ENCODE data around the gene CFAP92. TPM values are rescaled to one million over a fixed set of nuclear protein-coding genes. Genes with fewer than 3 reads are reported as not detected.

The CFAP92 gene, protein sequence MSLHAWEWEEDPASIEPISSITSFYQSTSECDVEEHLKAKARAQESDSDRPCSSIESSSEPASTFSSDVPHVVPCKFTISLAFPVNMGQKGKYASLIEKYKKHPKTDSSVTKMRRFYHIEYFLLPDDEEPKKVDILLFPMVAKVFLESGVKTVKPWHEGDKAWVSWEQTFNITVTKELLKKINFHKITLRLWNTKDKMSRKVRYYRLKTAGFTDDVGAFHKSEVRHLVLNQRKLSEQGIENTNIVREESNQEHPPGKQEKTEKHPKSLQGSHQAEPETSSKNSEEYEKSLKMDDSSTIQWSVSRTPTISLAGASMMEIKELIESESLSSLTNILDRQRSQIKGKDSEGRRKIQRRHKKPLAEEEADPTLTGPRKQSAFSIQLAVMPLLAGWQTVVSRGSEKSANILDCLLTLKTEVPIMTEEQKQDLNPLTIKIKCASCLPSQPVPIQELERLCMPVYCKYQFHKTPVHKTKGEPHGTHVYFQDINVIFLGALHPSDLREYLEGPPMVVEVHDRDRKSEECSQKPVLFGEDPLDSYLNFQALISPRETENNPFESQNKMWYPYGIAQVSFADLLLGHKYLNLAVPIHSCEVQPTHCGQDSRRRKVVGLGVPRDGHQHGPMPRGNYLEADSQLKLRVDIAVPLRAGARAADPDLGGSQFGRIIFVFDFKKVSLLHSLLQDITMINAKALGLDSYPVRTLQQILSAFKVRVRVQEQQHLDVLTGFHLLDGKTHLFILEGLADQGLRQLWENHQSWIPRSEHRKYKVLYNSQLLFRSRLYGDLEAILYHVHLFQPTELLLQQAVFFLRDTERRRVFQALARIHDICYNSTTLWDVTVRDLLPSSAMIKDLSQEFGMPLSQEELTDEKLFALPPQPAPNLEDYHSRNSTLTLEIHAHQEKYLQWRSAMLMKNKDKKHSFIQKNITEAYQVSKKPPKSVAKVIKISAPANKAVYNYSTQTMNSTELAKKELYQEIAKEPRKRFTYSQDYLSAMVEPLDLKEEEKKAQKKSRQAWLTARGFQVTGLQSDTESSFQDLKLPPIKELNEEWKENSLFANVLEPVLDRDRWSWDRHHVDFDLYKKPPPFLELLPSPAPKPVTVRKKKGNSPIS
- total RNA-seq, result not detected in 3 replicates
- long read RNA-seq, result 0 reads

DNA sequence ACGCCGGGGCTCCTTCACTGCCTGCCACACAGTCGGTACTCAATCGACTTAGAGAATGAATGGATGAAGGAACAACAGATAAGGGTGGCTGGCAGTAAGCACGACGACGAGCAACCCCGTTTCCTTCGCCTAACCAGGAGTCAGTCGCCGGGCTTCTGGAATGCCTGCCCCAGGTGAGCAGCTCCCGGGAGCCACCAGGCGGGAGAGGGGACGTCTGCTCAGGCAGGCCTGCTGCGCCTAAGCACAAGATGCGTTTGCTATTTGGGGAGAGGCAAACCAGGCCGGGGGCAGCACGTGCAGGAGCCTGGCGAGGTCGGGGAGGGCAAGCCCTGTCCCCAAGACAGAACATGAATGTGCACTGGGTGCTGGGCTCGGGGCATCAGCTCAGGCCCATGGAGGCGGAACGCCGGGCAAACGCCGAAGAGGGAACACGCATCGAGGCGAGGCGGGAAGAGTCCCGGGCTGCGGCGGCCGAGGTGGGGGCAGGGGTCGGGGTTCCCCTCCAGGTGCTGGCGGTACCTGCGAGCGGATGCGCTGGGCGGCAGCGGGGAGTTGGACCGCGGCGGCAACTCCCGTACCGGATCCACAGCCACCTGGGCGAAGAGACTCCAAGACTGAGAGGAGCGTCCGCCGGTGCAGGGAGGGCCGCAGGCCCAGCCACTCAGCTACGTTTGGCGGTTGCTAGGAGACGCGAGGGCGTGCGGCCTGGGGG is at the start of gene CFAP92:
TSS of gene CFAP92 (minus strand) at position 616 of the 712 bp plus-strand sequence. CDS start 772 bp downstream, outside the sequence.
- Mint-ChIP-seq H3K27me3 (ENCODE audit: low read depth) (peaks cover 31% of the 10 kb centered on the region), H3K9me3 (ENCODE audit: low read depth) (peaks cover 5% of the 10 kb centered on the region), H3K4me1 (ENCODE audit: low read depth) (peaks cover 11% of the 10 kb centered on the region), H3K27ac (ENCODE audit: unreplicated experiment) (no peak within 1 kb of the TSS), H3K36me3 (ENCODE audit: low read depth) (no peaks in the 10 kb centered on the region), H3K4me3 (ENCODE audit: unreplicated experiment) (peak within 1 kb of the TSS; percentile 64)
- DNase-seq (ENCODE audit: low spot score), result no peak
- TF ChIP-seq, protein P1, sequence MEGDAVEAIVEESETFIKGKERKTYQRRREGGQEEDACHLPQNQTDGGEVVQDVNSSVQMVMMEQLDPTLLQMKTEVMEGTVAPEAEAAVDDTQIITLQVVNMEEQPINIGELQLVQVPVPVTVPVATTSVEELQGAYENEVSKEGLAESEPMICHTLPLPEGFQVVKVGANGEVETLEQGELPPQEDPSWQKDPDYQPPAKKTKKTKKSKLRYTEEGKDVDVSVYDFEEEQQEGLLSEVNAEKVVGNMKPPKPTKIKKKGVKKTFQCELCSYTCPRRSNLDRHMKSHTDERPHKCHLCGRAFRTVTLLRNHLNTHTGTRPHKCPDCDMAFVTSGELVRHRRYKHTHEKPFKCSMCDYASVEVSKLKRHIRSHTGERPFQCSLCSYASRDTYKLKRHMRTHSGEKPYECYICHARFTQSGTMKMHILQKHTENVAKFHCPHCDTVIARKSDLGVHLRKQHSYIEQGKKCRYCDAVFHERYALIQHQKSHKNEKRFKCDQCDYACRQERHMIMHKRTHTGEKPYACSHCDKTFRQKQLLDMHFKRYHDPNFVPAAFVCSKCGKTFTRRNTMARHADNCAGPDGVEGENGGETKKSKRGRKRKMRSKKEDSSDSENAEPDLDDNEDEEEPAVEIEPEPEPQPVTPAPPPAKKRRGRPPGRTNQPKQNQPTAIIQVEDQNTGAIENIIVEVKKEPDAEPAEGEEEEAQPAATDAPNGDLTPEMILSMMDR (IDR thresholded peaks at IDR 0.05), result no peak

DNA sequence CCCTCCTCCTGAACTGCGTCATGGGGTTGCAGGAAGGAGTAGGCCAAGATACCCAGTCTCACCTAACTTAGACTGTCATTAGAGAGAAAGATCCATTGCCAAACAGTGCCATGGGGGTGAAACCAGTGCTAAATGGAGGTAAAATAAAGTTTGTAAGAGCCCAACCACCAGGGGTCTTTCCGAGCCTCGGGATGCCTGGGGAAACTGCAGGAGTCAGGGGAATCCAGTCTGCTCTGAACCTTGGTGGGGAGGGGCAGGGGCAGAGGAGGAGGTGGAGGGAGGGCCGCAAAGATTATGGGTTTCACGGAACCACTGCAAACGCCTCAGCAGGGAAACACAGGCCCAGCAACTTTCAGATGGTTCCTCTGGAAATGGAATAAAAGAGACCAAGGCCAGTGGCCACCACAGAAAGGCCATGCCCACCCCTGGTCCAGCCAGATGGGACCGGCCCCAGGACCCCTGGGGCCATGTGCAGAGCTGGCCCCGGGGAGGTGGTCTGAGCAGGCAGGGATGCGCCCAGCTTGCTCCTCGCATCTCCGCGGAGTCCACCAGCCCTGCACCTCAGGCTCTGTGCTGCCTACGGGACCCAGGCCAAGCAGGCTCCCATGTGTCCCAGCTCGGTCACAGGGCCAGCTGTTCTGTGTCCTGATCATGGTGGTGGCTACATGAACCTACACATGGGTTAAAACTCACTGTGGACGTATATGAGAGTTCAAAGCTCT is 46.9 kb upstream of the CFAP92 start:
- Mint-ChIP-seq H3K27ac (ENCODE audit: unreplicated experiment) (no peak overlapping the region), H3K4me1 (ENCODE audit: low read depth) (peaks cover 9% of the 10 kb centered on the region), H3K27me3 (ENCODE audit: low read depth) (peaks cover 10% of the 10 kb centered on the region), H3K36me3 (ENCODE audit: low read depth) (peaks cover 11% of the 10 kb centered on the region), H3K4me3 (ENCODE audit: unreplicated experiment) (no peak overlapping the region), H3K9me3 (ENCODE audit: low read depth) (peaks cover 17% of the 10 kb centered on the region)
- DNase-seq (ENCODE audit: low spot score), result no peak
- TF ChIP-seq, protein P1 (IDR thresholded peaks at IDR 0.05), result no peak

DNA sequence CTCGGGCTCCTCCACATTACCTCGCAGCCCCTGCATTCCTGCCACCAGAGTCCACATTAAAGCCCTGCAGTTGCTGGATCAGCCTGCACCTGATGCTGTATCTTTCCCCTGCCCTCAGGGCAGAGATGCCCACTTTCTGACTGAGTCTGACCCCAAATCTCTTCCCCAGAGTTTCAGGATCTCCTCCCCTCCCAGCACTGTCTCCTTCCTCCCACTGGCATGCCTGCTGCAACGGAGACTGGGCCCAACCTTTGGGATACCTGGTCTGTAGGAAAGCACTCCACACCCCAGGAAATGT is 46.1 kb upstream of the CFAP92 start:
- no peak overlapping the region for H3K4me3 Mint-ChIP-seq (ENCODE audit: unreplicated experiment)
- no peak overlapping the region for H3K27ac Mint-ChIP-seq (ENCODE audit: unreplicated experiment)

DNA sequence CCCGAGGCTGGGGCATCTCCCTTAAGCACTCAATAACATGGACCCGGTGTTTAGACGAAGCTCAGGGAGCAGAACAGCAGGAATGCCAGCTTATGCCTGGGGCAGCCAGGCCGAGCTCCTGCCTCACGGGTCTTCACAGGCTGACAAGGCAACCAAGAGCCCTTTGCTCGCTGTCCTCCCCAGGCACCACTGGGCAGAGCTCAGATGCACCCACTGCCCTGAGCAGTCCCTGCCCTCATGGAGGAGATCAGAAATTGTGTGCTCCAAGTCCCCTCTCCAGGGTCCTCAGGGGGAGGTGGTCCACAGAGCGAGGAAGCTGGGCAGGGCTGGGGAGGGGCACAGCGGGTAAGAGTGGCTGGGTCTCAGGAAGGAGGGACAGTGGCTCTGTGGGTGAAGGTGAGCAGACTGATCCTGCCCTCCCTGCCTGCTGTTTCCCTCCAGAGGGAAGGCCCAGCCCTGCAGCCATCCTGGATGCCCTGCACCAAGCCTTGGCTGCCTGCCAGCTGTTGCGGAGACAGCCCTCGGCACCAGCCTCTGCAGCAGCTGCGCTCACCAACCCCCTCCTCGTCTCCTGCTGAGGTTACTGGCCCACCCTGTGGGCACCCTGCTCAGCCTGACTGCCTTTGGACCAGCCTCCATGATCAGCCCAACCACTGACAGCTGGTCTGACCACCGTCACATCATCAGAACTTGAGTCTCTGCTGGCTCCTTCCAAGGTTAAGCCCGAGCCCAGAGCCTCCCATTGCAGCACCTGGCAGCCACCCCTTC is 45.6 kb upstream of the CFAP92 start:
- Mint-ChIP-seq H3K4me3 (ENCODE audit: unreplicated experiment) (no peak overlapping the region), H3K27ac (ENCODE audit: unreplicated experiment) (no peak overlapping the region), H3K36me3 (ENCODE audit: low read depth) (peaks cover 8% of the 10 kb centered on the region), H3K27me3 (ENCODE audit: low read depth) (peaks cover 10% of the 10 kb centered on the region), H3K9me3 (ENCODE audit: low read depth) (peaks cover 13% of the 10 kb centered on the region), H3K4me1 (ENCODE audit: low read depth) (peaks cover 9% of the 10 kb centered on the region)
- DNase-seq (ENCODE audit: low spot score), result peak; percentile 75
- TF ChIP-seq, protein P1 (IDR thresholded peaks at IDR 0.05), result no peak

More for the DNA sequence above, 46.1 kb upstream of the CFAP92 start:
- H3K36me3 Mint-ChIP-seq (ENCODE audit: low read depth), result peaks cover 11% of the 10 kb centered on the region
- DNase-seq (ENCODE audit: low spot score), result no peak
- H3K4me1 Mint-ChIP-seq (ENCODE audit: low read depth), result peaks cover 9% of the 10 kb centered on the region
- H3K27me3 Mint-ChIP-seq (ENCODE audit: low read depth), result peaks cover 10% of the 10 kb centered on the region
- TF ChIP-seq, protein P1 (IDR thresholded peaks at IDR 0.05), result no peak
- H3K9me3 Mint-ChIP-seq (ENCODE audit: low read depth), result peaks cover 17% of the 10 kb centered on the region

Data from chondrocyte (in vitro differentiated cells).